ENCODE data around the gene ANKRD50. TPM values are rescaled to one million over a fixed set of nuclear protein-coding genes. Genes with fewer than 3 reads are reported as not detected.

The ANKRD50 gene
- total and polyA plus RNA-seq, 9 of the 15 experiments (the other 6 are each of a cell fraction or from before 2014, with no cell fraction given): 2.0 to 8.0 (median 6.2) TPM

GRCh38 chr4:124711471-124712371 lies 811 bp downstream of the ANKRD50 start (continued):
- no peak for TF ChIP-seq E2F1 (CRISPR knock-in tag; IDR thresholded peaks at IDR 0.05)
- 0 out of 2 replicates have a peak, but pooled peaks have one; percentile 50 for TF ChIP-seq ZNF224 (CRISPR knock-in tag; IDR thresholded peaks at IDR 0.05)
- TF ChIP-seq NFIC (IDR thresholded peaks at IDR 0.05): peak; percentile 66; the same call in 1 of the 2 replicates
- TF ChIP-seq DEAF1 (CRISPR knock-in tag; IDR thresholded peaks at IDR 0.05): 0 out of 2 replicates have a peak, but pooled peaks have one; percentile 11
- 0 out of 4 replicates have a peak, but pooled peaks of 1 of the 2 experiments have one; percentile 43 for TF ChIP-seq MNT (conservative IDR thresholded peaks at IDR 0.05)
- TF ChIP-seq L3MBTL2 (IDR thresholded peaks at IDR 0.05): 0 out of 2 replicates have a peak, but pooled peaks have one; percentile 11
- TF ChIP-seq POLR3G (IDR thresholded peaks at IDR 0.05; ENCODE audit: extremely low read depth, insufficient read length, insufficient replicate concordance): no peak
- peak; percentile 91 for TF ChIP-seq ZBTB9 (CRISPR knock-in tag; IDR thresholded peaks at IDR 0.05)
- 0 out of 2 replicates have a peak, but pooled peaks have one; percentile 45 for TF ChIP-seq SMARCC2 (IDR thresholded peaks at IDR 0.05; ENCODE audit: low read depth)
- TF ChIP-seq CBFA2T2 (conservative IDR thresholded peaks at IDR 0.05): no peak
- TF ChIP-seq TFAP4 (CRISPR knock-in tag; IDR thresholded peaks at IDR 0.05; ENCODE audit: borderline replicate concordance): peak; percentile 52
- TF ChIP-seq MYBL2 (IDR thresholded peaks at IDR 0.05; ENCODE audit: low read depth): no peak
- no peak for TF ChIP-seq MYBL2 (CRISPR knock-in tag; IDR thresholded peaks at IDR 0.05; ENCODE audit: borderline replicate concordance)
- TF ChIP-seq SMARCA4 (IDR thresholded peaks at IDR 0.05): 0 out of 2 replicates have a peak, but pooled peaks have one; percentile 50
- 0 out of 2 replicates have a peak, but pooled peaks have one; percentile 32 for TF ChIP-seq CREM (IDR thresholded peaks at IDR 0.05; ENCODE audit: low read depth)
- no peak for TF ChIP-seq CBX2 (IDR thresholded peaks at IDR 0.05; ENCODE audit: insufficient read depth, low read length, poor library complexity, severe bottlenecking)
- 0 out of 2 replicates have a peak, but pooled peaks have one; percentile 3 for TF ChIP-seq RB1 (IDR thresholded peaks at IDR 0.05; ENCODE audit: low read depth)
- TF ChIP-seq FOXK2 (conservative IDR thresholded peaks at IDR 0.05 in 1 of 2, IDR thresholded peaks at IDR 0.05 in 1 of 2; ENCODE audit: low read depth in 2 of 2): peak; percentile 37 to 56; a peak in 3 of 4 replicates
